Measurements from ENCODE around the gene DUOX1. TPM values are rescaled to one million over a fixed set of nuclear protein-coding genes. Genes with fewer than 3 reads are reported as not detected.

Gene DUOX1
- total and polyA plus RNA-seq, 2 experiments from 2014 or later, result 0.32 to 1.8 TPM

DNA sequence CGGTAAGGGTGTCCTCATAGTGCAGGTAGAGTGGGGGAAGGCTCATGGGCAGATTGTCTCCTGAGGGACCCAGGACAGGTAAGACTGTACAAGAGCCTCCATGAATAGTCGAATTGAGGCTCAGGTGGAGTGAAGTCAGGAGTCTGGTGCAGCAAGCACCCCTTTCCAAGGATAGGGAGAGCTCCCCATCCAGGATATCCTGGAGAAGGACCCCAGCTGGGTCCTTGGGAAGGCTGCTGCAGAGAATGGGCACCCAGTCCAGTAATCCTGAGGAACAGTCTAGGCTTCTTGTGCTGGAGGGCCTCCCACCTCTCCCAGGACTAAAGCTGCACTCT lies 15.1 kb upstream of the DUOX1 start:
- H3K4me1 ChIP-seq (ENCODE audit: insufficient read depth), result no peaks in the 10 kb centered on the region
- H4K20me1 ChIP-seq (ENCODE audit: insufficient read depth), result no peaks in the 10 kb centered on the region
- WGBS, 2 experiments (ENCODE audit: low coverage in 1 of 2, low lambda C conversion rate in 2 of 2, missing lambda C conversion rate in 2 of 2), result 0% methylated on average over 2 of the region's 2 CpGs
- H3K9me3 ChIP-seq (ENCODE audit: low read depth), result no peaks in the 10 kb centered on the region
- peaks cover 70% of the 10 kb centered on the region for H3K27me3 ChIP-seq (replicated peaks; ENCODE audit: insufficient read depth)
- H3K79me2 ChIP-seq (ENCODE audit: insufficient read depth), result no peaks in the 10 kb centered on the region
- in situ Hi-C loops (cut with MboI), result no loop called here
- H2AFZ ChIP-seq, result no peak overlapping the region
- H3K9ac ChIP-seq, result no peak overlapping the region
- no peak overlapping the region for H3K4me2 ChIP-seq (ENCODE audit: unreplicated experiment)
- no peaks in the 10 kb centered on the region for H3K9me2 ChIP-seq (ENCODE audit: insufficient read depth)
- no peaks in the 10 kb centered on the region for H3K36me3 ChIP-seq (ENCODE audit: low read depth)
- no peak overlapping the region for H3K27ac ChIP-seq
- DNase-seq, result no peak
- TF ChIP-seq EZH2phosphoT487 (IDR thresholded peaks at IDR 0.05; ENCODE audit: insufficient read depth, low read depth) (no peak), EZH2 (IDR thresholded peaks at IDR 0.05; ENCODE audit: insufficient read depth, poor library complexity, severe bottlenecking) (no peak)
- no peak overlapping the region for H3K4me3 ChIP-seq
- H3F3A ChIP-seq (ENCODE audit: insufficient read depth), result no peaks in the 10 kb centered on the region

GRCh38 chr15:45115312-45115820 lies 14.4 kb upstream of the DUOX1 start:
- Histone ChIP-seq H3K9me2 (ENCODE audit: insufficient read depth) (no peaks in the 10 kb centered on the region), H3K27ac (no peak overlapping the region), H3K27me3 (replicated peaks; ENCODE audit: insufficient read depth) (peaks cover 63% of the 10 kb centered on the region), H3K4me1 (ENCODE audit: insufficient read depth) (no peaks in the 10 kb centered on the region), H2AFZ (no peak overlapping the region), H3F3A (ENCODE audit: insufficient read depth) (no peaks in the 10 kb centered on the region), H4K20me1 (ENCODE audit: insufficient read depth) (no peaks in the 10 kb centered on the region), H3K4me3 (no peak overlapping the region), H3K36me3 (ENCODE audit: low read depth) (no peaks in the 10 kb centered on the region), H3K9ac (no peak overlapping the region), H3K9me3 (ENCODE audit: low read depth) (no peaks in the 10 kb centered on the region), H3K79me2 (ENCODE audit: insufficient read depth) (no peaks in the 10 kb centered on the region), H3K4me2 (ENCODE audit: unreplicated experiment) (no peak overlapping the region)
- TF ChIP-seq EZH2 (IDR thresholded peaks at IDR 0.05; ENCODE audit: insufficient read depth, poor library complexity, severe bottlenecking) (no peak), EZH2phosphoT487 (IDR thresholded peaks at IDR 0.05; ENCODE audit: insufficient read depth, low read depth) (no peak)
- in situ Hi-C loops (cut with MboI), result no loop called here
- no peak for DNase-seq
- 17 to 25% methylated on average over 7 of the region's 7 CpGs for WGBS, 2 experiments (ENCODE audit: low coverage in 1 of 2, low lambda C conversion rate in 2 of 2, missing lambda C conversion rate in 2 of 2)

DNA sequence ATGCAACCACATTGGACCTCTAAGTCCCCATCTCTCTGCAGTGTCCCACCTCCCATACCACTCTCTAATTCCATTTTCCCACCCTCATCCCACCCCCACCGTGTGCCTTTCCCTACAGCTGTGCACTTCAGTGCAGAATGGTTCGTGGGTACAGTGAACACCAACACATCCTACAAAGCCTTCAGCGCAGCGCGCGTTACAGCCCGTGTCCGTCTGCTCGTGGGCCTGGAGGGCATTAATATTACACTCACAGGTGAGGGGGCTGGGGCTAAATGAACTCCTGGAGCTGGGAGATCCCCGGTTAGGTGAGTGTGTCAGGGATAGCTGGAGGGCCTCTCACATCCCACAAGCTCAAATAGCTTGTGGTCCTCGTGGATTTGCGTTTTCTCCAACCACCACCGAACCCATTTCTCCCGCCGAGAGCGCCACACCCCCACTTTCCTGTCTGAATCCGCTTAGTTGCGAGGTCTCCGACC lies 13.8 kb upstream of the DUOX1 start:
- WGBS, 2 experiments (ENCODE audit: low coverage in 1 of 2, low lambda C conversion rate in 2 of 2, missing lambda C conversion rate in 2 of 2), result 7 to 8% methylated on average over 18 to 19 of the region's 19 CpGs
- H3K9me3 ChIP-seq (ENCODE audit: low read depth), result no peaks in the 10 kb centered on the region
- H3K27me3 ChIP-seq (replicated peaks; ENCODE audit: insufficient read depth), result peaks cover 61% of the 10 kb centered on the region
- DNase-seq, result no peak
- in situ Hi-C loops (cut with MboI), result no loop called here
- no peak overlapping the region for H3K9ac ChIP-seq
- no peak for TF ChIP-seq EZH2 (IDR thresholded peaks at IDR 0.05; ENCODE audit: insufficient read depth, poor library complexity, severe bottlenecking)
- TF ChIP-seq EZH2phosphoT487 (IDR thresholded peaks at IDR 0.05; ENCODE audit: insufficient read depth, low read depth), result 0 out of 2 replicates have a peak, but pooled peaks have one; percentile 14
- no peaks in the 10 kb centered on the region for H3K9me2 ChIP-seq (ENCODE audit: insufficient read depth)
- no peaks in the 10 kb centered on the region for H3K36me3 ChIP-seq (ENCODE audit: low read depth)
- H4K20me1 ChIP-seq (ENCODE audit: insufficient read depth), result no peaks in the 10 kb centered on the region
- H3F3A ChIP-seq (ENCODE audit: insufficient read depth), result peaks cover 3% of the 10 kb centered on the region; the same call in 1 of the 2 replicates
- H3K4me1 ChIP-seq (ENCODE audit: insufficient read depth), result no peaks in the 10 kb centered on the region
- H3K79me2 ChIP-seq (ENCODE audit: insufficient read depth), result no peaks in the 10 kb centered on the region
- no peak overlapping the region for H3K4me2 ChIP-seq (ENCODE audit: unreplicated experiment)
- H2AFZ ChIP-seq, result no peak overlapping the region
- no peak overlapping the region for H3K27ac ChIP-seq
- no peak overlapping the region for H3K4me3 ChIP-seq

DNA sequence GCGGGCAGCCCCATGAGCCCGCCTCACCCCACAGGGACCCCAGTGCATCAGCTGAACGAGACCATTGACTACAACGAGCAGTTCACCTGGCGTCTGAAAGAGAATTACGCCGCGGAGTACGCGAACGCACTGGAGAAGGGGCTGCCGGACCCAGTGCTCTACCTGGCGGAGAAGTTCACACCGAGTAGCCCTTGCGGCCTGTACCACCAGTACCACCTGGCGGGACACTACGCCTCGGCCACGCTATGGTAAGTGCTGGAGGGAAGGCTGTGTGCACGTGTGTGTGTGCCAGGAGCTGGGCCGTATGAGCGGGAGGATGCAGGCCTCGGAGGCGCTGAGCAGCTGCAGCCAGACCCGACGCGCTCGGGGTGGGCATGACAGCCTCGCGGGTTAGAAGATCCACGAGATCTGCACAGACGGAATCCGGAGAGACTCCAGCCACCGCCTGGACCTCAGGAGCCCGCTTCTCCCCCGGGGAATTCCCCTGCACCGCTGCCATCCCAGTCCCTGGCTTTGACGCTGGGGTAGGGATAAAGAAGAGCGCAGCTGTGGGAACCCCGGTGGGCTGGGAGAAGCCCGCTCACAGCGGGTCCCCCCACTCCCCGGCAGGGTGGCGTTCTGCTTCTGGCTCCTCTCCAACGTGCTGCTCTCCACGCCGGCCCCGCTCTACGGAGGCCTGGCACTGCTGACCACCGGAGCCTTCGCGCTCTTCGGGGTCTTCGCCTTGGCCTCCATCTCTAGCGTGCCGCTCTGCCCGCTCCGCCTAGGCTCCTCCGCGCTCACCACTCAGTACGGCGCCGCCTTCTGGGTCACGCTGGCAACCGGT lies 13.1 kb upstream of the DUOX1 start:
- no peak overlapping the region for H3K9ac ChIP-seq
- no peaks in the 10 kb centered on the region for H4K20me1 ChIP-seq (ENCODE audit: insufficient read depth)
- WGBS, 2 experiments (ENCODE audit: low coverage in 1 of 2, low lambda C conversion rate in 2 of 2, missing lambda C conversion rate in 2 of 2), result 6% methylated on average over 55 to 65 of the region's 65 CpGs
- H3K9me2 ChIP-seq (ENCODE audit: insufficient read depth), result no peaks in the 10 kb centered on the region
- no peaks in the 10 kb centered on the region for H3K79me2 ChIP-seq (ENCODE audit: insufficient read depth)
- H3K9me3 ChIP-seq (ENCODE audit: low read depth), result no peaks in the 10 kb centered on the region
- no peak overlapping the region for H3K4me3 ChIP-seq
- DNase-seq, result peak; percentile 17
- TF ChIP-seq EZH2phosphoT487 (IDR thresholded peaks at IDR 0.05; ENCODE audit: insufficient read depth, low read depth) (no peak; the same call in 1 of the 2 replicates), EZH2 (IDR thresholded peaks at IDR 0.05; ENCODE audit: insufficient read depth, poor library complexity, severe bottlenecking) (peak; percentile 65)
- no peak overlapping the region for H2AFZ ChIP-seq
- in situ Hi-C loops (cut with MboI), result no loop called here
- H3K36me3 ChIP-seq (ENCODE audit: low read depth), result no peaks in the 10 kb centered on the region
- peaks cover 9% of the 10 kb centered on the region for H3F3A ChIP-seq (ENCODE audit: insufficient read depth)
- H3K4me1 ChIP-seq (ENCODE audit: insufficient read depth), result peaks cover 4% of the 10 kb centered on the region
- H3K27ac ChIP-seq, result no peak overlapping the region
- peaks cover 59% of the 10 kb centered on the region for H3K27me3 ChIP-seq (replicated peaks; ENCODE audit: insufficient read depth)
- no peak overlapping the region for H3K4me2 ChIP-seq (ENCODE audit: unreplicated experiment)

Data from GM23248 (cell line).